ENCODE measurements around the gene TMEM125. TPM values are rescaled to one million over a fixed set of nuclear protein-coding genes. Genes with fewer than 3 reads are reported as not detected.

Gene TMEM125
- total RNA-seq, 1 experiment from 2014 or later = not detected

DNA sequence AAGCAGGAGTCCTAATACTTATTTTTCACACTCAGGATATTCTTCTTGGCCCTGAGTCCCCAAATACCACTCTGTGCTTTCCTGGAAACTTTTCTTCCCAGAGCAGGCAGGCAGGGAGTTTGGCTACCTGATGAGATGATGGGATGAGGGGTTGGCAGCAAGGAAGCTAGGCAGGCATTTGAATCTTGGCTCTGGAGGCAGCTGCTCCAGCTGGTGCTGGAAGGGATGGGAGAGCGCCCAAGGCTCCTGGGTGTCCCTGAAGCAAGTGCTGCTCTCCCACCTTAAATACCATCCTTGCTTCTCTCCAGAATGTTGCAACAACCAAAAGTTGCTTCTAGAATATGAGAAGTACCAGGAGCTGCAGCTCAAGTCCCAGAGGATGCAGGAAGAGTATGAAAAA, 48.0 kb upstream of the TMEM125 start:
- TF ChIP-seq SIN3A (IDR thresholded peaks at IDR 0.05; ENCODE audit: borderline replicate concordance, insufficient read depth, low read depth, low read length) (no peak), POLR2AphosphoS5 (IDR thresholded peaks at IDR 0.05; ENCODE audit: low read depth, low read length) (no peak), TCF7L2 (IDR thresholded peaks at IDR 0.05; ENCODE audit: low read depth, low read length) (no peak)
- TF ChIP-seq, protein P1, sequence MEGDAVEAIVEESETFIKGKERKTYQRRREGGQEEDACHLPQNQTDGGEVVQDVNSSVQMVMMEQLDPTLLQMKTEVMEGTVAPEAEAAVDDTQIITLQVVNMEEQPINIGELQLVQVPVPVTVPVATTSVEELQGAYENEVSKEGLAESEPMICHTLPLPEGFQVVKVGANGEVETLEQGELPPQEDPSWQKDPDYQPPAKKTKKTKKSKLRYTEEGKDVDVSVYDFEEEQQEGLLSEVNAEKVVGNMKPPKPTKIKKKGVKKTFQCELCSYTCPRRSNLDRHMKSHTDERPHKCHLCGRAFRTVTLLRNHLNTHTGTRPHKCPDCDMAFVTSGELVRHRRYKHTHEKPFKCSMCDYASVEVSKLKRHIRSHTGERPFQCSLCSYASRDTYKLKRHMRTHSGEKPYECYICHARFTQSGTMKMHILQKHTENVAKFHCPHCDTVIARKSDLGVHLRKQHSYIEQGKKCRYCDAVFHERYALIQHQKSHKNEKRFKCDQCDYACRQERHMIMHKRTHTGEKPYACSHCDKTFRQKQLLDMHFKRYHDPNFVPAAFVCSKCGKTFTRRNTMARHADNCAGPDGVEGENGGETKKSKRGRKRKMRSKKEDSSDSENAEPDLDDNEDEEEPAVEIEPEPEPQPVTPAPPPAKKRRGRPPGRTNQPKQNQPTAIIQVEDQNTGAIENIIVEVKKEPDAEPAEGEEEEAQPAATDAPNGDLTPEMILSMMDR (IDR thresholded peaks at IDR 0.05) = no peak
- TF ChIP-seq, protein P2, sequence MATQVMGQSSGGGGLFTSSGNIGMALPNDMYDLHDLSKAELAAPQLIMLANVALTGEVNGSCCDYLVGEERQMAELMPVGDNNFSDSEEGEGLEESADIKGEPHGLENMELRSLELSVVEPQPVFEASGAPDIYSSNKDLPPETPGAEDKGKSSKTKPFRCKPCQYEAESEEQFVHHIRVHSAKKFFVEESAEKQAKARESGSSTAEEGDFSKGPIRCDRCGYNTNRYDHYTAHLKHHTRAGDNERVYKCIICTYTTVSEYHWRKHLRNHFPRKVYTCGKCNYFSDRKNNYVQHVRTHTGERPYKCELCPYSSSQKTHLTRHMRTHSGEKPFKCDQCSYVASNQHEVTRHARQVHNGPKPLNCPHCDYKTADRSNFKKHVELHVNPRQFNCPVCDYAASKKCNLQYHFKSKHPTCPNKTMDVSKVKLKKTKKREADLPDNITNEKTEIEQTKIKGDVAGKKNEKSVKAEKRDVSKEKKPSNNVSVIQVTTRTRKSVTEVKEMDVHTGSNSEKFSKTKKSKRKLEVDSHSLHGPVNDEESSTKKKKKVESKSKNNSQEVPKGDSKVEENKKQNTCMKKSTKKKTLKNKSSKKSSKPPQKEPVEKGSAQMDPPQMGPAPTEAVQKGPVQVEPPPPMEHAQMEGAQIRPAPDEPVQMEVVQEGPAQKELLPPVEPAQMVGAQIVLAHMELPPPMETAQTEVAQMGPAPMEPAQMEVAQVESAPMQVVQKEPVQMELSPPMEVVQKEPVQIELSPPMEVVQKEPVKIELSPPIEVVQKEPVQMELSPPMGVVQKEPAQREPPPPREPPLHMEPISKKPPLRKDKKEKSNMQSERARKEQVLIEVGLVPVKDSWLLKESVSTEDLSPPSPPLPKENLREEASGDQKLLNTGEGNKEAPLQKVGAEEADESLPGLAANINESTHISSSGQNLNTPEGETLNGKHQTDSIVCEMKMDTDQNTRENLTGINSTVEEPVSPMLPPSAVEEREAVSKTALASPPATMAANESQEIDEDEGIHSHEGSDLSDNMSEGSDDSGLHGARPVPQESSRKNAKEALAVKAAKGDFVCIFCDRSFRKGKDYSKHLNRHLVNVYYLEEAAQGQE (IDR thresholded peaks at IDR 0.05; ENCODE audit: insufficient read depth in 1 of 2, low read depth in 2 of 2, low read length in 1 of 2) = no peak
- no peaks in the 10 kb centered on the region for H3K4me1 ChIP-seq (ENCODE audit: control insufficient read depth, insufficient read depth, low read length)
- intact Hi-C loops (cut with micrococcal nuclease; ENCODE audit: unreplicated experiment) = no loop called here
- no peak for DNase-seq (ENCODE audit: low read depth, low spot score)
- no peak for ATAC-seq
- ChIA-PET POLR2A (no interaction called here), CTCF (no interaction called here)
- H3K9me3 ChIP-seq (ENCODE audit: control insufficient read depth, insufficient read depth, low read depth, low read length) = no peaks in the 10 kb centered on the region
- no TSS peak for BruUV-seq (replicated peaks)
- H3K27me3 ChIP-seq (ENCODE audit: control insufficient read depth, insufficient read depth, low read length) = no peaks in the 10 kb centered on the region
- H3K27ac ChIP-seq (ENCODE audit: low read length) = no peak overlapping the region
- no peaks in the 10 kb centered on the region for H3K36me3 ChIP-seq (ENCODE audit: control insufficient read depth, insufficient read depth, low read length)
- in situ Hi-C loops (cut with HindIII; ENCODE audit: low pct_unique_long_range_greater_than_20kb, low sequenced_read_pairs) = no loop called here
- H3K4me3 ChIP-seq (ENCODE audit: low read depth in 2 of 2, low read length in 2 of 2) = no peak overlapping the region

DNA sequence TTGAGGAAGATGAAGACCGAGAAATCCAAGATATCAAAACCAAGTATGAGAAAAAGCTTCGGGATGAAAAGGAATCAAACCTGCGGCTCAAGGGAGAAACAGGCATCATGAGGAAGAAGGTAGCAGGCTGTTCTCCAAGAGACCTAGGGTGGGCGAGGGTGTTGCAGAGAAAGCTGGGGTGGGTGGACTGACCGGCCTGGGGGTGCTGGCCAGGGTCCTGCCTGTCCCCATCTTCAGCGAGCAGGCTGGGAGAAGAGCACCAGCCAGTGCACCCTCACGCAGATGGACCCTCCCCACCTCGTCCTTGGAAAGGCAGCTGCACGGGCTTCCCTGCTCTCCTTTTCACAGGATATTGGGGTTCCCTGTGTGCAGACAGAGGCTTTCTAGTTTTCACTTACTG, 46.9 kb upstream of the TMEM125 start:
- 0 out of 2 replicates have a peak, but pooled peaks cover 3% of the 10 kb centered on the region for H3K4me1 ChIP-seq (ENCODE audit: control insufficient read depth, insufficient read depth, low read length)
- CTCF ChIA-PET = interaction anchor here (0.7 kb wide), 1 partner anchor 22 kb away, joined by 4 read pairs; no protein-coding TSS in a partner anchor

More for the DNA sequence above, 46.9 kb upstream of the TMEM125 start:
- POLR2A ChIA-PET = no interaction called here
- Histone ChIP-seq H3K9me3 (ENCODE audit: control insufficient read depth, insufficient read depth, low read depth, low read length) (no peaks in the 10 kb centered on the region), H3K36me3 (ENCODE audit: control insufficient read depth, insufficient read depth, low read length) (no peaks in the 10 kb centered on the region), H3K27ac (ENCODE audit: low read length) (no peak overlapping the region), H3K4me3 (ENCODE audit: low read depth in 2 of 2, low read length in 2 of 2) (no peak overlapping the region), H3K27me3 (ENCODE audit: control insufficient read depth, insufficient read depth, low read length) (no peaks in the 10 kb centered on the region)
- TF ChIP-seq SIN3A (IDR thresholded peaks at IDR 0.05; ENCODE audit: borderline replicate concordance, insufficient read depth, low read depth, low read length) = no peak
- TF ChIP-seq, protein P2 (IDR thresholded peaks at IDR 0.05; ENCODE audit: insufficient read depth in 1 of 2, low read depth in 2 of 2, low read length in 1 of 2) = peak; percentile 45 to 52; a peak in 1 of 4 replicates
- no peak for TF ChIP-seq POLR2AphosphoS5 (IDR thresholded peaks at IDR 0.05; ENCODE audit: low read depth, low read length)
- TF ChIP-seq TCF7L2 (IDR thresholded peaks at IDR 0.05; ENCODE audit: low read depth, low read length) = no peak
- in situ Hi-C loops (cut with HindIII; ENCODE audit: low pct_unique_long_range_greater_than_20kb, low sequenced_read_pairs) (no loop called here), intact Hi-C loops (cut with micrococcal nuclease; ENCODE audit: unreplicated experiment) (no loop called here)
- no TSS peak for BruUV-seq (replicated peaks)
- DNase-seq (ENCODE audit: low read depth, low spot score) = no peak
- ATAC-seq = no peak
